ENCODE results near the gene ADCY10.

- no peak for TF ChIP-seq POLR2A (IDR thresholded peaks at IDR 0.05; ENCODE audit: low read depth, low read length)
- TF ChIP-seq, protein P1, sequence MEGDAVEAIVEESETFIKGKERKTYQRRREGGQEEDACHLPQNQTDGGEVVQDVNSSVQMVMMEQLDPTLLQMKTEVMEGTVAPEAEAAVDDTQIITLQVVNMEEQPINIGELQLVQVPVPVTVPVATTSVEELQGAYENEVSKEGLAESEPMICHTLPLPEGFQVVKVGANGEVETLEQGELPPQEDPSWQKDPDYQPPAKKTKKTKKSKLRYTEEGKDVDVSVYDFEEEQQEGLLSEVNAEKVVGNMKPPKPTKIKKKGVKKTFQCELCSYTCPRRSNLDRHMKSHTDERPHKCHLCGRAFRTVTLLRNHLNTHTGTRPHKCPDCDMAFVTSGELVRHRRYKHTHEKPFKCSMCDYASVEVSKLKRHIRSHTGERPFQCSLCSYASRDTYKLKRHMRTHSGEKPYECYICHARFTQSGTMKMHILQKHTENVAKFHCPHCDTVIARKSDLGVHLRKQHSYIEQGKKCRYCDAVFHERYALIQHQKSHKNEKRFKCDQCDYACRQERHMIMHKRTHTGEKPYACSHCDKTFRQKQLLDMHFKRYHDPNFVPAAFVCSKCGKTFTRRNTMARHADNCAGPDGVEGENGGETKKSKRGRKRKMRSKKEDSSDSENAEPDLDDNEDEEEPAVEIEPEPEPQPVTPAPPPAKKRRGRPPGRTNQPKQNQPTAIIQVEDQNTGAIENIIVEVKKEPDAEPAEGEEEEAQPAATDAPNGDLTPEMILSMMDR (IDR thresholded peaks at IDR 0.05; ENCODE audit: extremely low read depth in 1 of 2, insufficient read depth in 1 of 2, low read depth in 1 of 2, low read length in 2 of 2) = no peak
- no peak for TF ChIP-seq MAX (IDR thresholded peaks at IDR 0.05; ENCODE audit: insufficient read depth, insufficient read length)
- no peak for TF ChIP-seq POLR2AphosphoS5 (IDR thresholded peaks at IDR 0.05; ENCODE audit: insufficient read depth, low read depth, low read length)
- no peak for TF ChIP-seq EZH2 (IDR thresholded peaks at IDR 0.05; ENCODE audit: borderline replicate concordance, low read depth, low read length, severe bottlenecking)
- TF ChIP-seq JUN (IDR thresholded peaks at IDR 0.05; ENCODE audit: borderline replicate concordance, insufficient read depth, insufficient read length, low read depth) = no peak
- TF ChIP-seq FOS (IDR thresholded peaks at IDR 0.05; ENCODE audit: borderline replicate concordance, insufficient read depth, low read length) = no peak
- no peak for TF ChIP-seq GATA2 (IDR thresholded peaks at IDR 0.05; ENCODE audit: insufficient read depth, insufficient read length, low read depth, low read length)
- TF ChIP-seq MYC (IDR thresholded peaks at IDR 0.05; ENCODE audit: low read depth, low read length) = no peak
Observed at GRCh38 chr1:167864392-167865032, 49.4 kb downstream of the ADCY10 start.
